GM19438 (cell line): ENCODE results near the gene TAF4B.
A peak's percentile ranks its signal among the peaks of the same experiment; 100 is the strongest.
"Not testable (repeated sequence)": the region's sequence is repeated elsewhere in the genome, so short reads cannot be mapped to it uniquely, and the experiment has no call there.

Experiments
- ATAC-seq: cut with Tn5 transposase; IDR thresholded peaks from one replicate; pipeline ENCODE4 v1.9.1; 2021; ENCODE audit warnings: low read depth; ENCODE audit not compliant: unreplicated experiment

The TAF4B gene, protein sequence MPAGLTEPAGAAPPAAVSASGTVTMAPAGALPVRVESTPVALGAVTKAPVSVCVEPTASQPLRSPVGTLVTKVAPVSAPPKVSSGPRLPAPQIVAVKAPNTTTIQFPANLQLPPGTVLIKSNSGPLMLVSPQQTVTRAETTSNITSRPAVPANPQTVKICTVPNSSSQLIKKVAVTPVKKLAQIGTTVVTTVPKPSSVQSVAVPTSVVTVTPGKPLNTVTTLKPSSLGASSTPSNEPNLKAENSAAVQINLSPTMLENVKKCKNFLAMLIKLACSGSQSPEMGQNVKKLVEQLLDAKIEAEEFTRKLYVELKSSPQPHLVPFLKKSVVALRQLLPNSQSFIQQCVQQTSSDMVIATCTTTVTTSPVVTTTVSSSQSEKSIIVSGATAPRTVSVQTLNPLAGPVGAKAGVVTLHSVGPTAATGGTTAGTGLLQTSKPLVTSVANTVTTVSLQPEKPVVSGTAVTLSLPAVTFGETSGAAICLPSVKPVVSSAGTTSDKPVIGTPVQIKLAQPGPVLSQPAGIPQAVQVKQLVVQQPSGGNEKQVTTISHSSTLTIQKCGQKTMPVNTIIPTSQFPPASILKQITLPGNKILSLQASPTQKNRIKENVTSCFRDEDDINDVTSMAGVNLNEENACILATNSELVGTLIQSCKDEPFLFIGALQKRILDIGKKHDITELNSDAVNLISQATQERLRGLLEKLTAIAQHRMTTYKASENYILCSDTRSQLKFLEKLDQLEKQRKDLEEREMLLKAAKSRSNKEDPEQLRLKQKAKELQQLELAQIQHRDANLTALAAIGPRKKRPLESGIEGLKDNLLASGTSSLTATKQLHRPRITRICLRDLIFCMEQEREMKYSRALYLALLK

DNA sequence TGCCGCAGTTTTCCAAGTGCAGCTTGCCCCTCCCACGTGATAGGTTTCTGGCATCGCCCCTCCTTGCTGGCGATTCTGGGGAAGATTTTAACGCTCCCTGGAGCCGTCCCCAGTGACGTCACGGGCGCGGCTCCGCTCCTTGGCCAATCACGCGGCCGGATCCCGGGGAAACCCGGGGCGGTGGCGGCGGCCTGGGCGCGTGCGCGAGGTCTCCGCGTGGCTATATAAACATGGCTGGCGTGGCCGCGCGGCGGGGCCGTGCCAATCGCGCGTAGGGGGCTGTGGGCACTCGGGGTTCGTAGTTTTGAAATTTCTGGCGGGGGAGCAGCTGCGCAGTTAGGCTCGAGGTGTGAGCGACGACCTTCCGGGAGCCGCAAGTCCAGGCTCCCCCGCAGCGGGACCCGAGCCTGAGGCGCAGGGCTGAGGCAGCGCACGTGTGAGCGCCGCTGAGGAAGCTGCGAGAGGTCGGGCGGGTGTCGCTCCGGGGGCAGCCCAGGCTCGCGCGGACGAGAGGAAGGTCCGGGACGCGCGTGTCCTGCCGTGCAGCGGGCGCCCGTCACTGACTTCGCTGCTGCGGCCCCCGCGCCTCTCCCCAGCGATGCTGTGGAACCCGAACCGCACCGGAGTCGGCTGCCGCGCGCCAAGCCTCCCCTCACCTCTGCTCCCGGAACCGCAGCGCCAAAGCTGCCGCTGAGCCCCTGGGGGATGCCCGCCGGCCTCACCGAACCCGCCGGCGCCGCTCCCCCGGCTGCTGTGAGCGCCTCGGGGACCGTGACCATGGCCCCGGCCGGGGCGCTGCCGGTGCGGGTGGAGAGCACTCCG, at the start of gene TAF4B:
Gene TAF4B, plus strand, starts transcription at position 217 of the 822 bp plus-strand sequence. Its CDS starts 489 bp downstream, at position 706.
- peak; percentile 82 for ATAC-seq

DNA sequence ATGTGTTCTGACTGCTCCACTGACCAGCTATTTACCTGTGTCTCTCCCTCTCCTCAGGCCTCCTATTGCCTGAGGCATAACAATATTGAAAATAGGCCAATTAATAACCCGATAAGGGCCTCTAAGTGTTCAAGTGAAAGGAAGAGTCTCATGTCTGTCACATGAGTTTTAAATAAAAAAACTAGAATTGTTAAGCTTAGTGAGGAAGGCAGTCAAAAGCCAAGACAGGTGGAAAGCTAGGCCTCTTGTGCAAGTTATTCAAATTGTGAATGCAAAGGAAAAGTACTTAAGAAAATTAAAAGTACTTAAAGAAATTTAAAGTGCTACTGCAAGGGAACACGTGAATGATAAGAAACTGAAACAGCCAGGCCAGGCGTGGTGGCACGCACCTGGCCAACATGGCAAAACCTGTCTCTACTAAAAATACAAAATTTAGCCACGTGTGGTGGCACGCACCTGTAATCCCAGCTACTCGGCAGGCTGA, 44.9 kb upstream of the TAF4B start:
- ATAC-seq, result no peak

DNA sequence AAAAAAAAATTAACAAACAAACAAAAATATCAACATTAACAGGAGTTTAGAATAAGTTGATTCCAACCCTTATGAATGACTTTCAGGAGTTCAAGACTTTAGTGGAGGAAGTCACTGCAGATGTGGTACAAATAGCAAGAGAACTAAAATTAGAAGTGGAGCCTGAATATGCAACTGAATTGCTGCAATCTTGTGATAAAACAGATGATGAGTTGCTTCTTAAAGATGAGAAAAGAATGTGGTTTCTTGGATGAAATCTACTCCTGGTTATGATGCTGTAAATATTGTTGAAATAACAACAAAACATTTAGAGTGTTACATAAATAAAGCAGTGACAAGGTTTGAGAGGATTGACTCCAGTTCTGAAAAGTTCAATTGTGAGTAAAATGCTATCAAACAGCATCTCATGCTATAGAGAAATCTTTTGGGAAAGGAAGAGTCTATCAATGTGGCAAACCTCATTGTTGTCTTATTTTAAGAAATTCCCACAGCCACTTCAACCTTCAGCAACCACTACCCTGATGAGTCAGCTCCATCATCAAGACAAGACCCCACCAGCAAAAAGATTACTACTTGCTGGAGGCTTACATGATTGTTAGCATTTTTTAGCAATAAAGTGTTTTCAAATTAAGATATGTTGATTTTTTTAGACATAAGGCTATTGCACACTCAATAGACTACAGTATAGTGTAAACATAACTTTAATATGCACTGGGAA, 42.7 kb upstream of the TAF4B start:
- no peak for ATAC-seq

DNA sequence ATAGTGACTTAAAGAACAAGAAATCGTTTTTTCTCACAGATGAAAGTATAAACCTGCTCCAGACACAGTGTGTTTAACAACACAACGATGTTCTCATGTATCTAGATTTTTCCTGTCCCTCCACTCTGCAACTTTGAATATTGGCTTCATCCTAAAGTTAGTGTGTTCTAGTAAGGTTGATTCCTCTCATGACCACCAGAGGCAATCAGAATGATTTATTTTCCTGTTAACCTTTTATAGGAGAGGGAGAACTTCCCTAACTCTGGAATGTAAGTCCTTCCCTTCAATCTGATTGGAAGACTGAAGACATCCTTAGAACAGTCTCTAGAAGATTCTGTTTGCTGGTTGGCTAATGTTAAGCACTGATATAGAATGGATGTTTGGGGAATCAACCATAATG, 41.0 kb upstream of the TAF4B start:
- ATAC-seq, result no peak

DNA sequence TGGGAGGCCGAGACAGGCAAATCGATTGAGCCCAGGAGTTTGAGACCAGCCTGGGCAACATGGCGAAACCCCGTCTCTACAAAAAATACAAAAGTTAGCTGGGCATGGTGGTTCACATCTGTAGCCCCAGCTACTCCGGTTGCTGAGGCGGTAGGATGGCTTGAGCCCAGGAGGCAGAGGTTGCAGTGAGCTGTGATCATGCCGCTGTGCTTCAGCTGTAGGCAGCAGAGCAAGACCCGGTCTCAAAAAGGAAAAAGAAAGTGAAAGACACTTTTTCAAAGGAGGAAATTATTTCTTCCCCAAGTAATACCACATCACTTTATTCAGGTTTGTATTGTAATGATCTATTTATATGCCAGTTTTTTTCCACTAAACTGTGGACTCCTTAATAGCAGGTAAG, 35.7 kb upstream of the TAF4B start:
- peak; percentile 75 for ATAC-seq

DNA sequence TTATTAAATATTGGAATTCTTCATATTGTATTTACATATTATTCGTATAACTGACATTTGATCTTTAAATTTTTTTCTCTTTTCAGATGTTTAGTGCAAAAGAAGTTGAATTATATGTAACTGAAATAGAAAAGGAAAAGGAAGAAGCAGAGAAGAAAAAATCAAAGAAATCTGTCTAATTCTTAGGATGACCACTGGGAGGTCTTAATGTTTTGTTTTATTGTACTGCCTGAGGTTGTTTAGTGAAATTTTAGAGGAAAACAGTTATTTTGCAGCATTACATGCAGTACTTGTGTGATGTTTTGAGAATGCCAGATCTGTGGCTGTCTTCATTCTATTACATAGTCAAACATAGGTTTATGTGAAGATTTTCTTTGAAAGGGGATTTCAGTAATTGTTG, 34.0 kb upstream of the TAF4B start:
- ATAC-seq, result no peak

DNA sequence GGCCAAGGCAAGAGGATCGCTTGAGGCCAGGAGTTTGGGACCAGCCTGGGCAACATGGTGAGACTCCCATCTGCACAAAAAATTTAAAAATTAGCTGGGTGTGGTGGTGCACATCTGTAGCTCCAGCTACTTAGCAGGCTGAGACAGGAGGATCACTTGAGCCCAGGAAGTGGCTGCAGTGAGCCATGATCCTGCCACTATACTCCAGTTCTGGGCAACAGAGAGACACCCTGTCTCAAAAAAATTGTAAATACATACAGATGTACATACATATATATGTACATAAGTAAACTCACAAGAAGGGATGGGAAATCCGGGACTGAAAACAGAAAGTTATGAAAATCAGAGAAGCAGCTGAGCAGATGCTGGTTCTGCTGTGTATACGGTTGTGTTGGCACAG, 29.6 kb upstream of the TAF4B start:
- no peak for ATAC-seq

DNA sequence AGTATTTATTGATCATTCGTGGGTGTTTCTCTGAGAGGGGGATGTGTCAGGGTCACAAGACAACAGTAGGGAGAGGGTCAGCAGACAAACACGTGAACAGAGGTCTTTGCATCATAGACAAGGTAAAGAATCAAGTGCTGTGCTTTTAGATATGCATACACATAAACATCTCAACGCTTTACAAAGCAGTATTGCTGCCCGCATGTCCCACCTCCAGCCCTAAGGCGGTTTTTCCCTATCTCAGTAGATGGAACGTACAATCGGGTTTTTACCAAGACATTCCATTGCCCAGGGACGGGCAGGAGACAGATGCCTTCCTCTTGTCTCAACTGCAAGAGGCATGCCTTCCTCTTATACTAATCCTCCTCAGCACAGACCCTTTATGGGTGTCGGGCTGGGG, 24.2 kb upstream of the TAF4B start:
- not testable (repeated sequence) for ATAC-seq

DNA sequence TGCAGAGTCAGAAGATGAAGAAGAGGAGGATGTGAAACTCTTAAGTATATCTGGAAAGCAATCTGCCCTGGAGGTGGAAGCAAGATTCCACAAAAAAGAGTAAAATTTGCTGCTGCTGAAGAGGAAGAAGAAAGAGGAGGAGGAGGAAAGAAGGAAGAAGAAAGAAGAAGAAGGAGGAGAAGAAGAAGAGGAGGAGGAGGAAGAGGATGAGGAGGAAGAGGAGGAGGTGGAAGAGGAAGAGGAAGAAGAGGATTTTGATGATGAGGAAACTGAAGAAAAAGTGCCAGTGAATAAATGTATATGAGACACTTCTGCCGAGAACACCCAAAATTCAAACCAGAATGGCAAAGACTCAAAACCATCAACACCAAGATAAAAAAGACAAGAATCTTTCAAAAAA, 20.9 kb upstream of the TAF4B start:
- no peak for ATAC-seq

DNA sequence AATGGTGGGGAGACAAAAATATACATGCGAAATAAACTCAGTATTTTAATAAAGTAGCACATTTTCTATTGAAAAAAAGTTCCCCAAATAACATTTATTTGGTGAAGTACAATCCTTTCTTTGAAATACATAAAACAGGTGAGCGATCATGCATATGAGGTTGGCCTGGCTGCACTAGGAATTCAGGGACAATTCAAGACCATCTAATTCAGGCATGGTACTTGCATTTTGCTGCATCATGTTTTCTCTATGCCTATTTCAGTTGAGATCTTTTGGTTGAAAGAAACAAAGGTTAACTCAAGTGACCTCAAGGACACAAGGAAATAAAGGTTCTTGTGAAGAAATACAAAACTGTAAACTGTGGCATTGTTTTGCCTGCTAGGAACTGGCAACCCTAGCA, 19.8 kb upstream of the TAF4B start:
- no peak for ATAC-seq

DNA sequence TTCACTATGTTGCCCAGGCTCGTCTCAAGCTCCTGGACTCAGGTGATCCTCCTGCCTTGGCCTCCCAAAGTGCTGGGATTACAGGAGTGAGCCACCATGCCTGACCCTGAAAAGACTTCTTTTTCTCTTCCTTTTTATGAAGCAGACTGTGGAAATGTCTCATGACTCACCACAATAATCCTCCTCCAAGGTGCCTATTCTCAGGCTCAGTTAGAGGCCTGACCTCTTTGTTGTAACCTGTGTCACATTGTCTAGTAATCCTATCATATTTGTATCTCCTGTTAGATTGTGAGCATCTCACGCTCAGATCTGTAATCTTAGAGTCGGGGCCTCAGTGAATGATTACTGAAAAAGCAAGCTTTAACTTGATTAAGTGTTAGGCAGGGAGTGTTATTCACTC, 18.3 kb upstream of the TAF4B start:
- ATAC-seq, result no peak

DNA sequence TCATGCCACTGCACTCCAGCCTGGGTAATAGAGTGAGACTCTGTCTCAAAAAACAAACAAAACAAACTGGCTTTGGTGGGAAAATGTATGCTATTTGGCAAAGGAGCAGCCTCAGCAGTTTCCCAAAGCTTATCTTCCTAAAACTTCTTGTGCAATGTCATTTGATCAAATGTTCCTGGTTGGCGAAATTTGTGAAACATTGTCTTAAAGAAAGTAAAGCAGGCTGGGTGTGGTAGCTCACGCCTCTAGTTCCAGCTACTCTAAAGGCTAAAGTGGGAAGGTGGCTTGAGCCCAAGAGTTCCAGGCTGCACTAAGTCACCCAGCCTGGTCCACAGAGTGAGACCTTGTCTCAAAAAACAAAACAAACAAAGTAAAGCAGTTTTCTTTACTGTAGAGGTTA, 17.3 kb upstream of the TAF4B start:
- no peak for ATAC-seq

DNA sequence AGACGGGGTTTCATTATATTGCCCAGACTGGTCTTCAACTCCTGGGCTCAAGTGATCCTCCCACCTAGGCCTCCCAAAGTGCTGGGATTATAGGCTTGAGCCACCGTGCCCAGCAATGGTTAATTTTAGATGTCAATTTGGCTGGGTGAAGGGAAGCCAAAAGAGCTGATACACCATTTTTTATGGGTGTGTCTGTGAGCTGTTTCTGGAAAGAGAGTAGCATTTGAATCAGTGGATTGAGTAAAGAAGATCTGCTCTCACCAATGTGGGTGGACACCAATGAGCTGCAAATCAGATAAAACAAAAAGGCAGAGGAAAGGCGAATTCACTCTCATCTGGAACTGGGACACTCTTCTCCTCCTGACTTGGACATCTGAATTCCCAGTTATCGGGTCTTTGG, 16.1 kb upstream of the TAF4B start:
- ATAC-seq, result no peak

DNA sequence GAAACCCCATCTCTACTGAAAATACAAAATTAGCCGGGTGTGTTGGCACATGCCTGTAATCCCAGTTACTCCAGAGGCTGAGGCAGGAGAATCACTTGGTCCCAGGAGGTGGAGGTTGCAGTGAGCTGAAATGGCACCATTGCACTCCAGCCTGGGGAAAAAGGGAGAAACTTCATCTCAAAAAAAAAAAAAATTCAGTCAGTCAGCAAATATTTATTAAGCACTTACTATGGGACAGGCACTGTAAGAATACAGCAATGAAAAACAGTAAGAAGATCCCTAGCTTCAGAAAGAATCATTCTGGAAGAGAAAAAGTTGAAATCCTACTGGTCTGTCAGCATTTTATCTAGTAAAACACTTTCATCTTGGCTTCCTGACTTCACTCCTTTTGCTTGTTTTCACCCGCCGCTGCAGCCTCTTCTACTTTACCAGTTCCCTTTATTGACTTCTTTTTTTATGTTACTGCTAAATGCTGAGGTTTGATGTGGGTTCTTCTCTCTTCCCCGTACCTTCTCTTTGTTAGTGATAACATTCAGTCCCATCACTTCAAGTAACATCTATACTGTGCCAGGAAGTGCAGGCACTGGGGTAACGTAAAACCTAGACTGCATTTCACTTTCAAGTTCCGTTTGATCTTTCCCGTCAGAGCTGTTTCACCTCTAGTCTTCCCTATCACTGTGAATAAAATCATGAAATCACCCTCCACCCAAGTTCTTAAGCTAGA, 10.8 kb upstream of the TAF4B start:
- ATAC-seq, result peak; percentile 98

DNA sequence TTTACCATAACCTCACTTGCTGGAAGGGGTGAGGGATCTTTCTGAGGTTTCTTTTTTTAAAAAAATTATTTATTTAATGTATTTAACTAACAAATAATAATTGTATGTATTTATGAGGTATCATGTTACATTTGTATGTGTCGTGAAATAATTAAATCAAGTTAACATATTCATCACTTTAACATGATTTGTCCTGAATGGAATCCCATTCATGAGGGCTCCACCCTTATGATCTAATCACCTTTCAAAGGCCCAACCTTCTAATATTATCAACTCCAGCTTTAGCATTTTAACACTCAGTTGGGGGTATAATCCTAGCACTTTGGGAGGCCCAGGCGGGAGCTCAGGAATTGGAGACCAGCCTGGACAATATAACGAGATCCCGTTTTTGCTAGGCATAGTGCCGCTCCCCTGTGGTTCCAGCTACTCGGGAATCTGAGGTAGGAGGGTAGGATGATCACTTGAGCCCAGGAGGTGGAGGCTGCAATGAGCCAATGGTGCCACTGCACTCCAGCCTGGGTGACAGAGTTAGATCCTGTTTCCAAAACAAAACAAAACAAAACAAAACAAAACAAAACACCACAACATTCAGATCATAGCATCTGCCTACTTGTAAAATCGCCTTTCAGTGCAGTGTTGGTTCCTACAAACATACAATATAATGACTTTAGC, 1.1 kb upstream of the TAF4B start:
- ATAC-seq, result no peak

DNA sequence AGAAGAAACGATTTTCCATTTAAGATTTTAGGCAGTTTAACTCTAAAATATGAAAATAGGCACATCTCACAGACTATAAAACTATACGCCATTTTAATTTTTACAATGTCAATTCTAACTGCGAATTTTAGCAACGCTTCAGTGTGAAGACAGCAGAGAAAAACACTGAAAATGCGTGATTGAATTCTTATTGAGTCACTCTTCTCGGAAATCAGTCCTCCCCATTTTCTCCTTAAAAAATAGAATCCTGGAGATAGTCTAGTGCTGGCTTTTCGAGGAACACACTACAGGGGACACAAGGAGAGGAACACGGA, 373 bp upstream of the TAF4B start:
- ATAC-seq, result no peak

DNA sequence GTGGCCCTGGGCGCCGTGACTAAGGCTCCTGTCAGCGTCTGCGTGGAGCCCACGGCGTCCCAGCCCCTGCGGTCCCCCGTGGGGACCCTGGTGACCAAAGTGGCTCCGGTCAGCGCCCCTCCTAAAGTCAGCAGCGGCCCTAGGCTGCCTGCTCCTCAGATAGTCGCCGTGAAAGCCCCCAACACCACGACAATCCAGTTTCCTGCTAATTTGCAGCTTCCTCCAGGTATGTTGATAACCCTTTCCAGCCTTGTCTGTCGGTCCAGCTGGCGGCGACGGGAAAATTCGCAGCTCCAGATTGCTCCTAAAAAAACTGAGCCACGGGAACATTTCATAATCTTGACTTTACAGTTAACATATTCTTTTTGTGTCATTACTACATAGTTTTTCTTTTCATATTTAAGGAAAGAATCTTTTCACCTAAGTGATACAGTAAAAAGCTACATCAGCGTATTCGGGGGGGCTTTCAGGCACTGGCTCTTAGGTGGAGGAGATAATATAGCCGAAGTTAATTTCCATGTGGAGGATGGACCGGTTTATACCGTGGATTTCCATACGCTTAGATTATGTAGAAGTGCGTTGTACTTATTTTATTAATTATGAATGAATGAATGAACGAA, 916 bp downstream of the TAF4B start:
- ATAC-seq, result peak; percentile 11

DNA sequence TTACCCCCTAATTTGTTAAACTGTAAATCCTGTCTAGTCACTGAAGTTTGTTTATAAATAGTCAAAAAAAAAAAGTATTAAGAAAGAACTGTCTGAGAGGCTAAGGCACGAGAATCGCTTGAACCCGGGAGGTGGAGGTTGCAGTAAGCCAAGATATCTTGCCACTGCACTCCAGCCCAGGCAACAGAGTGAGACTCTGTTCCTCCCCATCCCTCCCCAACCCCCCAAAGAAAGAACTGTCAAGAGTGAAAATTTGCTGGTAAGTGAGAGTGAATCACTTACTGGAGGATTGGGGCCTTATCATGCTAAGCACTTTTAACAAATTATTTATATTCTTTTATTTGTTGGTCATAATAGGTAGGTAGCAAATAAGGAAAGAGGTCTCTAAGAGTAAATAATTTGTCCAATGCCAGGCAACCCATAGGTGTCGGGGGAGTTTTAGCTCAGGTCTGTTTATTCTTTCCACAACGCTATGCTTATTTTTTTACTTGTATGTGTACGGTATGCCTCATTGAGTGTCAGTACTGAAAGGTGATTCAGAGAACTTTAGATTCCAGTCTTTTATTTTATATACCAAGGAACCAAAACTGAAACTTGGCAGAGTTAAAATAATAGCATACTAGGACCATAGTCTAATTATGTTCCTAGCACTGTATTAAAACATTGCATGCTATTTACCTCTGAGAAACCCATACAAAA, 2.5 kb downstream of the TAF4B start:
- no peak for ATAC-seq
